HepG2 (cell line): ENCODE measurements around the gene SNRNP27. TPM values are rescaled to one million over a fixed set of nuclear protein-coding genes. Genes with fewer than 3 reads are reported as not detected.
A peak's percentile ranks its signal among the peaks of the same experiment; 100 is the strongest.

ENCODE experiments used
- CENPT ChIP-seq: sonication (generic); formaldehyde crosslinking; IDR thresholded peaks from 2 replicates; pipeline ENCODE4 v1.8.0; 2022; ENCODE audit warnings: low read depth, mild to moderate bottlenecking, moderate library complexity, missing genetic modification reagents
- GABPB1 ChIP-seq: IDR thresholded peaks from 2 replicates; pipeline ENCODE4 v1.6.1; 2016; ENCODE audit warnings: mild to moderate bottlenecking, missing genetic modification reagents, moderate library complexity, missing compliant biosample characterization
- IKZF4 ChIP-seq: sonication (generic); formaldehyde crosslinking; IDR thresholded peaks from 2 replicates; pipeline ENCODE4 v1.5.1; 2020; ENCODE audit warnings: borderline replicate concordance, mild to moderate bottlenecking, low read depth, missing genetic modification reagents; ENCODE audit errors: not compliant biosample characterization
- KAT2B ChIP-seq: fragments of 150-350 bp; IDR thresholded peaks from 2 replicates; pipeline ENCODE4 v1.6.1; 2014; ENCODE audit warnings: low read depth, low read length, borderline replicate concordance
- NFIB ChIP-seq: sonication (generic); formaldehyde crosslinking; IDR thresholded peaks from 2 replicates; pipeline ENCODE4 v1.9.0; 2021; ENCODE audit warnings: missing genetic modification reagents, mild to moderate bottlenecking, borderline replicate concordance
- NRL ChIP-seq: sonication (generic); formaldehyde crosslinking; IDR thresholded peaks from 2 replicates; pipeline ENCODE4 v1.5.0; 2020; ENCODE audit warnings: missing genetic modification reagents, mild to moderate bottlenecking, moderate library complexity, borderline replicate concordance
- PBX3 ChIP-seq: sonication (generic); formaldehyde crosslinking; IDR thresholded peaks from 2 replicates; pipeline ENCODE4 v1.8.1; 2023; ENCODE audit warnings: missing genetic modification reagents, inconsistent platforms, borderline replicate concordance
- PRDM15 ChIP-seq: sonication (generic); formaldehyde crosslinking; IDR thresholded peaks from 2 replicates; pipeline ENCODE4 v1.4.0; 2020; ENCODE audit warnings: missing genetic modification reagents
- PRDM4 ChIP-seq: sonication (generic); formaldehyde crosslinking; IDR thresholded peaks from 2 replicates; pipeline ENCODE4 v1.9.0; 2021; ENCODE audit warnings: missing genetic modification reagents, borderline replicate concordance
- PRPF4 ChIP-seq: fragments of 200-400 bp; formaldehyde crosslinking; IDR thresholded peaks from 2 replicates; pipeline ENCODE4 v1.6.1; 2016; ENCODE audit warnings: low read length, low read depth; ENCODE audit not compliant: poor library complexity, severe bottlenecking
- REL ChIP-seq: sonication (generic); formaldehyde crosslinking; conservative IDR thresholded peaks from 2 replicates; pipeline ENCODE4 v1.8.0; 2022; ENCODE audit warnings: mild to moderate bottlenecking, missing genetic modification reagents, moderate library complexity
- TAF15 ChIP-seq: fragments of 200-400 bp; formaldehyde crosslinking; IDR thresholded peaks from one replicate; pipeline ENCODE4 v1.6.1; 2018; ENCODE audit warnings: mild to moderate bottlenecking, low read depth, low read length; ENCODE audit not compliant: poor library complexity, severe bottlenecking
- TBX2 ChIP-seq: sonication (generic); formaldehyde crosslinking; IDR thresholded peaks from 2 replicates; pipeline ENCODE4 v1.5.0; 2020; ENCODE audit warnings: missing genetic modification reagents, mild to moderate bottlenecking, borderline replicate concordance
- TCF7L2 ChIP-seq: IDR thresholded peaks from 2 replicates; pipeline ENCODE4 v1.6.1; 2011; ENCODE audit warnings: mild to moderate bottlenecking, low read depth, low read length, moderate library complexity
- USF2 ChIP-seq, 2 experiments: sonication (generic) in 1 of 2; formaldehyde crosslinking in 1 of 2; IDR thresholded peaks; 2 replicates each; pipeline versions ENCODE4 v1.5.1 to v1.6.1; 2011 to 2020; ENCODE audit warnings: borderline replicate concordance in 1 of 2, low read depth in 1 of 2, low read length in 1 of 2, mild to moderate bottlenecking in 1 of 2, missing genetic modification reagents in 1 of 2, moderate library complexity in 1 of 2
- ZMYM2 ChIP-seq: sonication (generic); formaldehyde crosslinking; IDR thresholded peaks from 2 replicates; pipeline ENCODE4 v1.8.0; 2022; ENCODE audit warnings: mild to moderate bottlenecking, missing genetic modification reagents
- ZNF546 ChIP-seq: sonication (generic); formaldehyde crosslinking; conservative IDR thresholded peaks from 2 replicates; pipeline ENCODE4 v1.8.1; 2023; ENCODE audit warnings: mild to moderate bottlenecking, missing genetic modification reagents
- ZNF547 ChIP-seq: sonication (generic); formaldehyde crosslinking; IDR thresholded peaks from 2 replicates; pipeline ENCODE4 v1.5.1; 2020; ENCODE audit warnings: mild to moderate bottlenecking, missing genetic modification reagents
- ZSCAN22 ChIP-seq: sonication (generic); formaldehyde crosslinking; IDR thresholded peaks from 2 replicates; pipeline ENCODE4 v1.4.0; 2020; ENCODE audit warnings: mild to moderate bottlenecking, missing genetic modification reagents
- polyA plus RNA-seq, 8 experiments: library from polyadenylated mRNA; depleted of rRNA in 3 of 8; stranded (reverse) in 7 of 8; unstranded in 1 of 8; fragments of >200 nt; fragmentation: Illumina TruSeq in 4 of 8; extraction: Trizol in 4 of 8; gene quantifications; 2 replicates each; pipeline versions ENCODE4 v1.2.1 to v1.2.3, GENCODE V29; 2011 to 2016; ENCODE audit warnings: low read depth in 4 of 8, missing spikeins in 1 of 8, mixed read lengths in 1 of 8; ENCODE audit not compliant: insufficient read depth in 1 of 8
- total RNA-seq, 5 experiments: library from RNA; depleted of rRNA; stranded (reverse); fragments of >200 nt; fragmentation: Illumina TruSeq; extraction: Trizol; gene quantifications; 2 replicates each; pipeline ENCODE4 v1.2.3, GENCODE V29; 2016; ENCODE audit warnings: low read depth in 1 of 5

SNRNP27 gene
- total and polyA plus RNA-seq, 2 of the 13 experiments (the other 11 are each of a cell fraction or from before 2014, with no cell fraction given): 49.8 to 54.6 TPM

- TF ChIP-seq USF2 (IDR thresholded peaks at IDR 0.05; ENCODE audit: low read depth, low read length) (no peak), USF2 (CRISPR knock-in tag; IDR thresholded peaks at IDR 0.05; ENCODE audit: borderline replicate concordance) (peak; percentile 40; the same call in 1 of the 2 replicates), NFIB (CRISPR knock-in tag) (no peak), GABPB1 (CRISPR knock-in tag) (no peak; the same call in 1 of the 2 replicates), PRDM15 (no peak), TAF15 (no peak), TCF7L2 (no peak), ZMYM2 (no peak), ZNF546 (CRISPR knock-in tag) (no peak), CENPT (CRISPR knock-in tag) (no peak), KAT2B (no peak), ZNF547 (CRISPR knock-in tag) (no peak), REL (CRISPR knock-in tag) (no peak), TBX2 (no peak), IKZF4 (CRISPR knock-in tag) (no peak), NRL (no peak), PRDM4 (CRISPR knock-in tag) (no peak), PBX3 (CRISPR knock-in tag) (no peak), PRPF4 (no peak), ZSCAN22 (CRISPR knock-in tag) (no peak)
Measured at GRCh38 chr2:69926849-69927515, 33.2 kb downstream of the SNRNP27 start (continued).
